22Rv1 (cell line): ENCODE results near the gene ACBD3.

Source experiments
- CTCF ChIP-seq: fragments of 450-650 bp; IDR thresholded peaks from 2 replicates; pipeline ENCODE4 v1.5.1; 2017; ENCODE audit warnings: mild to moderate bottlenecking
- ZFX ChIP-seq: fragments of 450-650 bp; IDR thresholded peaks from 2 replicates; pipeline ENCODE4 v1.6.1; 2017; ENCODE audit warnings: antibody characterized with exemption, borderline replicate concordance

- TF ChIP-seq CTCF (no peak), ZFX (no peak)
Observed at GRCh38 chr1:226223157-226223785, 36.7 kb upstream of the ACBD3 start, which contains the start of gene MIXL1.
